Gastroesophageal sphincter (tissue), 3 donors: ENCODE data around the gene IFIT1B.
"Not testable (repeated sequence)": the region's sequence is repeated elsewhere in the genome, so short reads cannot be mapped to it uniquely, and the experiment has no call there.

Experiments used
- EP300 ChIP-seq: sonication (generic); formaldehyde crosslinking; IDR thresholded peaks from one replicate; pipeline ENCODE4 v1.6.1; 2017; ENCODE audit warnings: antibody characterized with exemption, mild to moderate bottlenecking
- POLR2A ChIP-seq, 2 donors: fragments of 450-650 bp; IDR thresholded peaks; one replicate each; pipeline ENCODE4 v1.6.1; 2017; ENCODE audit warnings: antibody characterized with exemption in 2 of 2, mild to moderate bottlenecking in 2 of 2, moderate library complexity in 1 of 2
- POLR2AphosphoS5 ChIP-seq: sonication (generic); formaldehyde crosslinking; IDR thresholded peaks from one replicate; pipeline ENCODE4 v1.6.1; 2017; ENCODE audit warnings: antibody characterized with exemption
- TF ChIP-seq, protein P1 (sequence below), 4 experiments: fragments of 200-600 bp in 2 of 4; fragments of 450-650 bp in 2 of 4; sonication (generic) in 1 of 4; IDR thresholded peaks; one replicate each; pipeline ENCODE4 v1.5.1; 2017 to 2019; ENCODE audit warnings: antibody characterized with exemption in 4 of 4, mild to moderate bottlenecking in 2 of 4, moderate library complexity in 2 of 4

DNA sequence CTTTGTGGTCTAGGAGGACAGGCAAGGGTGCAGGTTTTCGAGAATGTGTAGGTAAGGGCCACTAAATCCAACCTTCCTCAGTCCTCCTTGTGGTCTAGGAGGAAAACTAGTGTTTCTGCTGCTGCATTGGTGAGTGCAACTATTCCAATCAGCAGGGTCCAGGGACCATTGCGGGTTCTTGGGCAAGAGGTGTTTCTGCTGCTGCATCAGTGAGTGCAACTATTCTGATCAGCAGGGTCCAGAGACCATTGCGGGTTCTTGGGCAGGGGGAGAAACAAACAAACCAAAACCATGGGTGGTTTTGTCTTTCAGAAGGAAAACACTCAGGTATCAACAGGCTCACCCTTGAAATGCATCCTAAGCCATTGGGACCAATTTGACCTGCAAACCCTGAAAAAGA is 29.9 kb downstream of the IFIT1B start:
- not testable (repeated sequence) for TF ChIP-seq POLR2AphosphoS5; POLR2A (IDR thresholded peaks at IDR 0.05); EP300
- TF ChIP-seq, protein P1, sequence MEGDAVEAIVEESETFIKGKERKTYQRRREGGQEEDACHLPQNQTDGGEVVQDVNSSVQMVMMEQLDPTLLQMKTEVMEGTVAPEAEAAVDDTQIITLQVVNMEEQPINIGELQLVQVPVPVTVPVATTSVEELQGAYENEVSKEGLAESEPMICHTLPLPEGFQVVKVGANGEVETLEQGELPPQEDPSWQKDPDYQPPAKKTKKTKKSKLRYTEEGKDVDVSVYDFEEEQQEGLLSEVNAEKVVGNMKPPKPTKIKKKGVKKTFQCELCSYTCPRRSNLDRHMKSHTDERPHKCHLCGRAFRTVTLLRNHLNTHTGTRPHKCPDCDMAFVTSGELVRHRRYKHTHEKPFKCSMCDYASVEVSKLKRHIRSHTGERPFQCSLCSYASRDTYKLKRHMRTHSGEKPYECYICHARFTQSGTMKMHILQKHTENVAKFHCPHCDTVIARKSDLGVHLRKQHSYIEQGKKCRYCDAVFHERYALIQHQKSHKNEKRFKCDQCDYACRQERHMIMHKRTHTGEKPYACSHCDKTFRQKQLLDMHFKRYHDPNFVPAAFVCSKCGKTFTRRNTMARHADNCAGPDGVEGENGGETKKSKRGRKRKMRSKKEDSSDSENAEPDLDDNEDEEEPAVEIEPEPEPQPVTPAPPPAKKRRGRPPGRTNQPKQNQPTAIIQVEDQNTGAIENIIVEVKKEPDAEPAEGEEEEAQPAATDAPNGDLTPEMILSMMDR (IDR thresholded peaks at IDR 0.05), result not testable (repeated sequence)
